Progenitor cell of endocrine pancreas (in vitro differentiated cells): Measurements from ENCODE around the gene RAB3C. TPM values are rescaled to one million over a fixed set of nuclear protein-coding genes. Genes with fewer than 3 reads are reported as not detected.
A peak's percentile ranks its signal among the peaks of the same experiment; 100 is the strongest.

Source experiments
- DNase-seq: peaks from one replicate; pipeline ENCODE4 v3.0.0; 2021; ENCODE audit warnings: low spot score; ENCODE audit not compliant: unreplicated experiment
- H3K27ac Mint-ChIP-seq: 2 replicates; pipeline ENCODE4 v1.8.0; 2021; ENCODE audit warnings: mild to moderate bottlenecking, moderate library complexity, mixed read lengths
- H3K27me3 Mint-ChIP-seq: 2 replicates; pipeline ENCODE4 v1.8.0; 2021; ENCODE audit warnings: mixed read lengths
- H3K36me3 Mint-ChIP-seq: 2 replicates; pipeline ENCODE4 v1.8.0; 2022; ENCODE audit warnings: mixed read lengths; ENCODE audit not compliant: insufficient read depth
- H3K4me1 Mint-ChIP-seq: 2 replicates; pipeline ENCODE4 v1.8.0; 2021; ENCODE audit warnings: low read depth, mixed read lengths
- H3K4me3 Mint-ChIP-seq: 2 replicates; pipeline ENCODE4 v1.8.0; 2021; ENCODE audit warnings: low read depth, mild to moderate bottlenecking, moderate library complexity, mixed read lengths
- H3K9me3 Mint-ChIP-seq: 2 replicates; pipeline ENCODE4 v1.8.0; 2021; ENCODE audit warnings: low read depth, mixed read lengths
- CTCF ChIP-seq: fragments of 200-600 bp; sonication (generic); IDR thresholded peaks from one replicate; pipeline ENCODE4 v1.5.0; 2021; ENCODE audit warnings: antibody characterized with exemption, mild to moderate bottlenecking; ENCODE audit not compliant: unreplicated experiment
- total RNA-seq: library from RNA; stranded (reverse); gene quantifications from 2 replicates; pipeline ENCODE4 v1.2.1, GENCODE V29; 2021

RAB3C gene
- total RNA-seq, 1 donor from 2014 or later: 25.2 TPM

GRCh38 chr5:58890265-58890664 is 307.4 kb downstream of the RAB3C start:
- peaks cover 28% of the 10 kb centered on the region for H3K27me3 Mint-ChIP-seq
- no peak overlapping the region for H3K4me3 Mint-ChIP-seq
- H3K27ac Mint-ChIP-seq: no peak overlapping the region
- H3K9me3 Mint-ChIP-seq: no peaks in the 10 kb centered on the region
- no peak for DNase-seq
- no peaks in the 10 kb centered on the region for H3K36me3 Mint-ChIP-seq
- TF ChIP-seq CTCF: no peak
- H3K4me1 Mint-ChIP-seq: peaks cover 5% of the 10 kb centered on the region

GRCh38 chr5:58890701-58891085 is 307.8 kb downstream of the RAB3C start:
- peaks cover 28% of the 10 kb centered on the region for H3K27me3 Mint-ChIP-seq
- H3K27ac Mint-ChIP-seq: no peak overlapping the region
- no peaks in the 10 kb centered on the region for H3K9me3 Mint-ChIP-seq
- TF ChIP-seq CTCF: no peak
- no peak for DNase-seq
- H3K36me3 Mint-ChIP-seq: no peaks in the 10 kb centered on the region
- no peak overlapping the region for H3K4me3 Mint-ChIP-seq
- peaks cover 4% of the 10 kb centered on the region for H3K4me1 Mint-ChIP-seq

DNA sequence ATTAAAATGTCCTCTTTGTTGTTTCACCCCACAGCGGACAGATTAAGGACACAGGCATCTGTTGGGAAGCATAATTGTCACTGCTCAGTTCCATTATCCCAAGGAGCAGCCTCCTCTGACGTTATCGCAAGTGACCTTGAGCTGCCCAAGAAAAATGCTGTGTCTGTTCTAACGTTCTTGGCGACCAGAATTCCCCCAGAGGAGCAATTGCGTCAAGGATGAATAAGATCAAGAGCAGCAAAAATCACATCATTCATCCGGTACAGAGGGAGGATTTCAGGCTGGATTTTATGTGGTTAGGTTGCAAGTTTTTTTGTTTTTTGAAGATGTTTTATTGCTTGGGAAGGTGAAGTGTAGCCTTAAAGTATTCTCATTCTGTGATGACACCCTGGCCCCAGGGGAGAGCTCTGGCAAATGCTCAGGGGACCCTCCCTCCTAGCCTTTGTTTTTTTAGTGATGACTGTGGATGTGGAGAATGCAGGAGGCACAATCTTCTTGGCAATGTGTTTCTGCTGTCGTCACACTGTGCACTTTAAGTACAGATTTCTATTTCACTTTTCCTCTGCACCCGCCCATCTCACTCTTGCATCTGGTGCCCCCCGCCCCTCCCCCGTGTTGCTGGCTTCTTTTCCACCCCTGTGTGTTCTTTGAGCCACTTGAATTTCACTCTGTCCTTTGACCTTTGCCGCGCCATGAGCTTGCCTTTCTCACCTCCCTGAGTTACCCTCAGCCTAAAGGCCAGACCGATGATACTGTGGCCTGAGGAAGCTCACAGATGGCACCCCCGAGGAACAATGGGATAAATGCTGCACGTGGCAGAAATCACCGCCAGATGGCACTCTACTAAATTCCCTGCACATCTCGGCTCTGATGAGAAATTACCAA is 308.5 kb downstream of the RAB3C start:
- Mint-ChIP-seq H3K27me3 (peaks cover 28% of the 10 kb centered on the region), H3K4me3 (no peak overlapping the region), H3K4me1 (peaks cover 4% of the 10 kb centered on the region), H3K36me3 (no peaks in the 10 kb centered on the region), H3K27ac (peak overlapping the region; percentile 89), H3K9me3 (no peaks in the 10 kb centered on the region)
- peak; percentile 40 for DNase-seq
- peak; percentile 77 for TF ChIP-seq CTCF

DNA sequence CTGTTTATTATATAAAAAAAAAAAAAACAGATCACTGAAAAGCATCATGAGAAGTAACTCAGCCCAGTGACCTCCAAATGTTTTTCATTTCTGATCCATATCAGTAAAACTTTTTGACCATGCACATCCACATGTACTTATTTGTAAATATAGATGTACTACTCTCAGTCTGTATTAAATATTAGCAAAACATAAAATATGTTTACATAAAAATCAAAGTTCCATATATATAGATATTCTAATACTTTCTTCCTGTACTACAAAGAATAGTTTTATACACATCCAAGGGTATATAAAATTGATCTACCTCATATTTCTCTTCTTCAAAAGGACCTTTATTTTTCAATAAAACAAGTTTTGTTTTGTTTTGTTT is 309.1 kb downstream of the RAB3C start:
- Mint-ChIP-seq H3K36me3 (no peaks in the 10 kb centered on the region), H3K27me3 (peaks cover 25% of the 10 kb centered on the region), H3K4me3 (no peak overlapping the region), H3K27ac (no peak overlapping the region), H3K4me1 (peaks cover 4% of the 10 kb centered on the region), H3K9me3 (no peaks in the 10 kb centered on the region)
- peak; percentile 10 for TF ChIP-seq CTCF
- DNase-seq: no peak

GRCh38 chr5:58893551-58893950 is 310.7 kb downstream of the RAB3C start:
- Mint-ChIP-seq H3K4me1 (peaks cover 9% of the 10 kb centered on the region), H3K36me3 (no peaks in the 10 kb centered on the region), H3K4me3 (no peak overlapping the region), H3K27me3 (peaks cover 17% of the 10 kb centered on the region), H3K27ac (no peak overlapping the region), H3K9me3 (no peaks in the 10 kb centered on the region)
- TF ChIP-seq CTCF: no peak
- DNase-seq: no peak
